SU-DHL-6 (cell line): ENCODE results near the gene DGKK.

Source experiments
- EZH2phosphoT487 ChIP-seq: fragments of 200-600 bp; sonication (generic), shearing (Covaris generic); conservative IDR thresholded peaks from 2 replicates; pipeline ENCODE4 v1.6.1; 2018; ENCODE audit warnings: mild to moderate bottlenecking, antibody characterized with exemption, low read length, moderate library complexity, mixed read lengths
- TF ChIP-seq, protein P1 (sequence below): fragments of 200-600 bp; sonication (generic); IDR thresholded peaks from one replicate; pipeline ENCODE4 v1.5.1; 2017; ENCODE audit warnings: antibody characterized with exemption, mild to moderate bottlenecking, low read length, moderate library complexity; ENCODE audit not compliant: insufficient read depth, poor library complexity, severe bottlenecking

- TF ChIP-seq, protein P1, sequence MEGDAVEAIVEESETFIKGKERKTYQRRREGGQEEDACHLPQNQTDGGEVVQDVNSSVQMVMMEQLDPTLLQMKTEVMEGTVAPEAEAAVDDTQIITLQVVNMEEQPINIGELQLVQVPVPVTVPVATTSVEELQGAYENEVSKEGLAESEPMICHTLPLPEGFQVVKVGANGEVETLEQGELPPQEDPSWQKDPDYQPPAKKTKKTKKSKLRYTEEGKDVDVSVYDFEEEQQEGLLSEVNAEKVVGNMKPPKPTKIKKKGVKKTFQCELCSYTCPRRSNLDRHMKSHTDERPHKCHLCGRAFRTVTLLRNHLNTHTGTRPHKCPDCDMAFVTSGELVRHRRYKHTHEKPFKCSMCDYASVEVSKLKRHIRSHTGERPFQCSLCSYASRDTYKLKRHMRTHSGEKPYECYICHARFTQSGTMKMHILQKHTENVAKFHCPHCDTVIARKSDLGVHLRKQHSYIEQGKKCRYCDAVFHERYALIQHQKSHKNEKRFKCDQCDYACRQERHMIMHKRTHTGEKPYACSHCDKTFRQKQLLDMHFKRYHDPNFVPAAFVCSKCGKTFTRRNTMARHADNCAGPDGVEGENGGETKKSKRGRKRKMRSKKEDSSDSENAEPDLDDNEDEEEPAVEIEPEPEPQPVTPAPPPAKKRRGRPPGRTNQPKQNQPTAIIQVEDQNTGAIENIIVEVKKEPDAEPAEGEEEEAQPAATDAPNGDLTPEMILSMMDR: no peak
- TF ChIP-seq EZH2phosphoT487: no peak
Observed at GRCh38 chrX:50436797-50437196, 33.8 kb downstream of the DGKK start.
